ENCODE data around the gene SH3BP2. TPM values are rescaled to one million over a fixed set of nuclear protein-coding genes. Genes with fewer than 3 reads are reported as not detected.

Gene SH3BP2
- total RNA-seq, 1 donor from 2014 or later: 102 TPM

GRCh38 chr4:2800691-2801596, 8.1 kb downstream of the SH3BP2 start:
- no peak for TF ChIP-seq CTCF (IDR thresholded peaks at IDR 0.05)
- Histone ChIP-seq H3K27ac (peak overlapping the region; percentile 87), H3K4me3 (peak overlapping the region; percentile 50), H3K9me3 (no peaks in the 10 kb centered on the region), H3K36me3 (no peaks in the 10 kb centered on the region), H3K4me1 (peaks cover 96% of the 10 kb centered on the region), H3K27me3 (ENCODE audit: low read depth) (no peaks in the 10 kb centered on the region)
- intact Hi-C loops (cut with DNase I): no loop called here
- DNase-seq: peak; percentile 90
- peak; percentile 67 to 74 for ATAC-seq

DNA sequence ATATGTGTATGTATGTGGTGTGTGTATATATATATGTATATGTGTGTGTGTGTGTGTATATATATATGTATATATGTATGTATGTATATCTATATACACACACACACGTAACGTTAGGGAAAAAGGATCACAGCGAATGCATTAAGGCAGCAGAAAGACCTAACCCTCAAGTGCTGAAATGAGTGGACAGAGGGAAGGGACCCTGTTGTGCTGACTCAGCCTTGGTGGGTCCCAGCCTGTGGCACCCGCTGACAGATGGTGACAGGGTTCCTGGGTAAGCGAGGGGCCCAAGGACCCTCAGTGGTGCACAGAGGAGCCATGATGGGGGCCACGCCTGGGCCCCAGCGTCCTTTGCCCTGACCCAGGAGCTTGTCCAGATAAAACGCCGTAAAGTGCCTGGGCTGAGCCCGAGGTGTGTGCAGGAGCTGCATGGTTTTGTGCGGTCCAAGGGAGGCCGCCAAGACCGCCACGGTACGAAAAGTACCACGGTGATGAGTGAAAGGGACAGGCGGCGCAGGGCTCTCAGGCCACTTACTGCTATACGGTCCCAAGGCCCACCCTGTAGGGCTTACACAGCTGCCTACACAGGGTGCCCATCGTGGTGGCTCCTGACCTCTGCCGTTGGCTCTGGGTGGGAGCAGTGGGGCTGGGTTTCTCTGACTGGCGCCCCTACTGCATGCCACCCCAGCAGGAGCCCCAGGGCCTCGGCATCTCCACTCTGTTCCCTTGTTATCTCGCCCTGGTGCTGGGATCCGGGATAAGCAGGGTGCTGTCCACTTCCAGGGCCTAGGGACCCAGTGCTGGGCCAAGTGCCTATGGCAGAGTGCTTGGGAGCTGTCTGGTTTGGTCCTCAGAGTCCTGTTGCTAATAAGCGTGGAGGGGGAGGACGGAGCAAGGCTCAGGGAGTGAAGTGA, 10.0 kb downstream of the SH3BP2 start:
- no peaks in the 10 kb centered on the region for H3K27me3 ChIP-seq (ENCODE audit: low read depth)
- no peak for ATAC-seq
- H3K4me3 ChIP-seq: no peak overlapping the region
- DNase-seq: peak; percentile 41
- intact Hi-C loops (cut with DNase I): no loop called here
- peaks cover 96% of the 10 kb centered on the region for H3K4me1 ChIP-seq
- H3K9me3 ChIP-seq: no peaks in the 10 kb centered on the region
- no peaks in the 10 kb centered on the region for H3K36me3 ChIP-seq
- no peak for TF ChIP-seq CTCF (IDR thresholded peaks at IDR 0.05)
- peak overlapping the region; percentile 87 for H3K27ac ChIP-seq

GRCh38 chr4:2803624-2804448, 11.0 kb downstream of the SH3BP2 start:
- no peak overlapping the region for H3K4me3 ChIP-seq
- no peaks in the 10 kb centered on the region for H3K36me3 ChIP-seq
- no peak for ATAC-seq
- peaks cover 94% of the 10 kb centered on the region for H3K4me1 ChIP-seq
- intact Hi-C loops (cut with DNase I): no loop called here
- peak; percentile 81 for DNase-seq
- no peak for TF ChIP-seq CTCF (IDR thresholded peaks at IDR 0.05)
- H3K9me3 ChIP-seq: no peaks in the 10 kb centered on the region
- no peaks in the 10 kb centered on the region for H3K27me3 ChIP-seq (ENCODE audit: low read depth)
- peak overlapping the region; percentile 87 for H3K27ac ChIP-seq

GRCh38 chr4:2804449-2804972, 11.6 kb downstream of the SH3BP2 start:
- Histone ChIP-seq H3K4me3 (no peak overlapping the region), H3K4me1 (peaks cover 92% of the 10 kb centered on the region), H3K27ac (peak overlapping the region; percentile 87), H3K36me3 (no peaks in the 10 kb centered on the region), H3K9me3 (no peaks in the 10 kb centered on the region), H3K27me3 (ENCODE audit: low read depth) (no peaks in the 10 kb centered on the region)
- intact Hi-C loops (cut with DNase I): no loop called here
- no peak for ATAC-seq
- no peak for TF ChIP-seq CTCF (IDR thresholded peaks at IDR 0.05)
- peak; percentile 39 for DNase-seq

Data from lower lobe of right lung (tissue), 2 donors.